Measurements from ENCODE around the gene NPEPL1.

NPEPL1 gene

GRCh38 chr20:58658760-58659159 is 33.8 kb upstream of the NPEPL1 start:
- DNase-seq, result no peak

GRCh38 chr20:58659841-58660240 is 32.8 kb upstream of the NPEPL1 start:
- DNase-seq, result no peak

- no peak for DNase-seq
These were observed 31.6 kb upstream of the NPEPL1 start for GRCh38 chr20:58660855-58661597.

- no peak for DNase-seq
These were observed 30.8 kb upstream of the NPEPL1 start for GRCh38 chr20:58661598-58662473.

- no peak for DNase-seq
These were observed 28.3 kb upstream of the NPEPL1 start for GRCh38 chr20:58664331-58664730.

- no peak for DNase-seq
These were observed 27.7 kb upstream of the NPEPL1 start for GRCh38 chr20:58664883-58665282.

- DNase-seq, result no peak
These were observed 27.0 kb upstream of the NPEPL1 start for GRCh38 chr20:58665606-58666005.

GRCh38 chr20:58666702-58667101 is 25.9 kb upstream of the NPEPL1 start:
- DNase-seq, result no peak

GRCh38 chr20:58667975-58668374 is 24.6 kb upstream of the NPEPL1 start:
- DNase-seq, result no peak

- DNase-seq, result no peak
These were observed 23.7 kb upstream of the NPEPL1 start for GRCh38 chr20:58668901-58669286.

- DNase-seq, result no peak
These were observed 23.2 kb upstream of the NPEPL1 start for GRCh38 chr20:58669287-58670006.

GRCh38 chr20:58670102-58670501 is 22.5 kb upstream of the NPEPL1 start:
- no peak for DNase-seq

- no peak for DNase-seq
These were observed 21.9 kb upstream of the NPEPL1 start for GRCh38 chr20:58670659-58671058.

GRCh38 chr20:58673119-58673518 is 19.5 kb upstream of the NPEPL1 start:
- DNase-seq, result no peak

GRCh38 chr20:58675146-58675584 is 17.4 kb upstream of the NPEPL1 start:
- no peak for DNase-seq

- no peak for DNase-seq
These were observed 17.0 kb upstream of the NPEPL1 start for GRCh38 chr20:58675641-58676040.

- DNase-seq, result no peak
These were observed 16.4 kb upstream of the NPEPL1 start for GRCh38 chr20:58676161-58676560.

- no peak for DNase-seq
These were observed 15.5 kb upstream of the NPEPL1 start for GRCh38 chr20:58677079-58677604.

- DNase-seq, result no peak
These were observed 14.8 kb upstream of the NPEPL1 start for GRCh38 chr20:58677808-58678207.

GRCh38 chr20:58678806-58679205 is 13.8 kb upstream of the NPEPL1 start:
- no peak for DNase-seq

GRCh38 chr20:58682656-58683531 is 9.7 kb upstream of the NPEPL1 start:
- no peak for DNase-seq

GRCh38 chr20:58684291-58684690 is 8.3 kb upstream of the NPEPL1 start:
- DNase-seq, result no peak
